Activated CD8-positive, alpha-beta T cell treated with anti-CD3 and anti-CD28 coated beads, Interleukin-2, amount 10 ng/mL, durations not matched to agents 7 days and 5 days (primary cell): ENCODE results near the gene UBE2D1. TPM values are rescaled to one million over a fixed set of nuclear protein-coding genes. Genes with fewer than 3 reads are reported as not detected.
"Not testable (repeated sequence)": the region's sequence is repeated elsewhere in the genome, so short reads cannot be mapped to it uniquely, and the experiment has no call there.

Experiments used
- ATAC-seq: fragments of 150-1000 bp; cut with Tn5 transposase; one replicate; pipeline ENCODE4 v1.10.0; 2021; ENCODE audit warnings: moderate library complexity
- CTCF ChIA-PET: fragments of 350-600 bp; sonication (Branson Sonifier 250); formaldehyde crosslinking; loops from one replicate; lab custom pipeline; 2021; ENCODE audit warnings: antibody characterized with exemption; lab: Charles Lee
- POLR2A ChIA-PET: fragments of 350-600 bp; sonication (Branson Sonifier 250); formaldehyde crosslinking; loops from one replicate; lab custom pipeline; 2021; ENCODE audit warnings: antibody characterized with exemption; lab: Charles Lee
- DNase-seq: peaks from one replicate; pipeline ENCODE4 v3.0.0-alpha.2; 2020
- H3K27ac Mint-ChIP-seq: one replicate; pipeline ENCODE4 v1.8.0; 2021; ENCODE audit warnings: mild to moderate bottlenecking, mixed read lengths
- H3K27me3 Mint-ChIP-seq: one replicate; pipeline ENCODE4 v1.8.0; 2021; ENCODE audit warnings: low read depth, mixed read lengths
- H3K36me3 Mint-ChIP-seq: one replicate; pipeline ENCODE4 v1.8.0; 2021; ENCODE audit warnings: low read depth, mixed read lengths
- H3K4me1 Mint-ChIP-seq: one replicate; pipeline ENCODE4 v1.8.0; 2021; ENCODE audit warnings: low read depth, mixed read lengths
- H3K4me3 Mint-ChIP-seq: one replicate; pipeline ENCODE4 v1.8.0; 2021; ENCODE audit warnings: mild to moderate bottlenecking, mixed read lengths
- H3K9me3 Mint-ChIP-seq: one replicate; pipeline ENCODE4 v1.8.0; 2022; ENCODE audit warnings: mixed read lengths; ENCODE audit not compliant: insufficient read depth
- total RNA-seq, 2 experiments: library from RNA; stranded (reverse); gene quantifications; one replicate each; pipeline ENCODE4 v1.2.3, GENCODE V29; 2021

UBE2D1 gene
- total RNA-seq, 2 experiments from 2014 or later: 12.2 to 12.3 TPM

DNA sequence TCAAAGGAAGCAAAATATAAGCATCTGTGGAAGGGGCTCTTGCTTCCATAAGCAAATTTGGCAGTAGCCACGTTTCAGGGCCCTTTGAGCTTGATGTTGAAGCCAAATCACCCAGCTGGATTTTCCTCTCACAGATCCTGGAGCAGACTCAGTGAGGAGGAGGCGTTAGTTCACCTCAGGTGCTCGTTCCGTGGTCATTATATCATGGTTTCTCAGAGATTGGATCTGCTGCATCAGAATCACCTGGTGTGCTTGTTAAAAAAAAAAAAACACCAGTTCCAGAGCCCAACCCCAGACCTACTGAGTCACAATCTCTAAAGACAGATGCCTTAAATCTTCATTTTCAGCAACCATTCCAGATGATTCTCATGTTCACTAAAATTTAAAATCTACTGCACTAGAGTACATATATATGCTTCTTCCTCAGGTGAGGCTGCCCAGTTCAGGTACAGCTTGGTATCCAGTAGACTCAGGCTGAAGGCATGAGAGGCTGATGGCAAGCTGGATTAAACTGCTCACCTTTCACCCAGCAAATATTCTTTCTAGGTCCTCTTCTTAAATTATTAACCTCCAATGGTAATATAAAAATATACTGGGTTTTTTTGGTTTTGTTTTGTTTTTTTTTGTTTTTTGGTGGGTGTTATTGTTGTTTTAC lies 75.3 kb downstream of the UBE2D1 start:
- no peaks in the 10 kb centered on the region for H3K27me3 Mint-ChIP-seq
- ChIA-PET POLR2A (no interaction called here), CTCF (no interaction called here)
- H3K36me3 Mint-ChIP-seq: no peaks in the 10 kb centered on the region
- no peak for DNase-seq
- H3K4me1 Mint-ChIP-seq: no peaks in the 10 kb centered on the region
- ATAC-seq: no peak
- no peaks in the 10 kb centered on the region for H3K9me3 Mint-ChIP-seq
- no peak overlapping the region for H3K27ac Mint-ChIP-seq
- H3K4me3 Mint-ChIP-seq: no peak overlapping the region

DNA sequence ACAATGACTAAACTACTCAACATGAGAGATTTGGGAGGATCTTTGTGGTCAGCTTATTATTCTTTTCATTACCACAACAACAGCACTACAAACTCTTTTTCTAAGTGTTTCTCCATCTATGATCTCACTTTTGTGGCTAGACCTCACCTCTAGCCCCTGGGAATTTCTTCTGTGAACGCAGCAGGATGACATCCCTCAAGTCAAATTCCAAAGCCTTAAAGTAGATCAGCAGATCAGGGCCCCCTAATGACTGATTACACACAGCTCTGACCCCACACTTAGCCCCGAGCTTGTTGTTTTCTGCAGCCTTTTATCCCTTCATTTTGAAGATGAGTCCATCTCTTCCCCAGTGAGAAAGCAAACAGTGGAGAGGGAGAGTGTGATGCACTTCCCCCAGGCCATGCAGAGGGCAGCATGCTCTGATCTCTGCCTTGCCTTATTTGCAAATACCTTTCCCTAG lies 77.7 kb downstream of the UBE2D1 start:
- H3K27me3 Mint-ChIP-seq: no peaks in the 10 kb centered on the region
- H3K27ac Mint-ChIP-seq: no peak overlapping the region
- no peak for DNase-seq
- no peaks in the 10 kb centered on the region for H3K9me3 Mint-ChIP-seq
- H3K4me3 Mint-ChIP-seq: no peak overlapping the region
- POLR2A ChIA-PET: no interaction called here
- ATAC-seq: no peak
- CTCF ChIA-PET: no interaction called here
- H3K4me1 Mint-ChIP-seq: no peaks in the 10 kb centered on the region
- no peaks in the 10 kb centered on the region for H3K36me3 Mint-ChIP-seq

DNA sequence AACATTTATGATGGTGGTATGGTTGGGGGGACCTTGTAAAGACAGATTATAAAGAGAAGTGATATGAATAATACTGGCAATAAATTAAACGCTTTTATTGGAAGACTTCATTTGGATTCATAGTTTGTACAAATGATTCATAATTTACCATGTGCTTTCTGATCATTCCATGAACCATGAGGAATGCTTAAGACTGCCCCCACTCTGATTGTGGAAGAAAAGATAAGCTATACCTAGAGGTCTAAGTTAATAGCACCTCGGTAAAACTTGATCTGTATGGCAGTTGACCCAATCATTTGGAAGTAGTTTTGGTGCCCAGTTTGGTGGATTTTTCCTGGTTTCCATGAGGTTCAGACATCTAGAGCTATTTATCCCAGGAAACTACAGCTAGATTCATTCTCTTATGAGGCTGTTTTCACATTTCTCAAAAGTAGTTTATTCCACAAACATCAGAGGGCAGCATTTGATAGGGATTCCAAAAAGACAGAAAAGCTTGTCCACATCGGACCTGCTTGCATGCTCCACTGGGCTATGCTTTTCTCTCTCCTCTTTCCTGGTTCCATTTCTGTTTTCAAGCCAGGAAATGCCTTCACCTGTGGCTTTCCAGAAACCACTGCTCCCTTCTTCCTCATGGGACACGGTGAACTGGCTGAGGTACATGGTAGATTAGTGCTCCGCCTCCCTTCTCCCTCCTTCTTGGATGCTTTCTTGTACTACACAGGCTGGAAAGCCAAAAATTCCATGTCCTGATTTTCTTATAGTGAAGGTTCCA lies 79.7 kb downstream of the UBE2D1 start:
- CTCF ChIA-PET: interaction anchor here (0.7 to 1.8 kb wide), 5 partner anchors 10 to 1211 kb away, joined by 3 to 7 read pairs (median 4); no protein-coding TSS in a partner anchor
- peaks cover 4% of the 10 kb centered on the region for H3K27me3 Mint-ChIP-seq

DNA sequence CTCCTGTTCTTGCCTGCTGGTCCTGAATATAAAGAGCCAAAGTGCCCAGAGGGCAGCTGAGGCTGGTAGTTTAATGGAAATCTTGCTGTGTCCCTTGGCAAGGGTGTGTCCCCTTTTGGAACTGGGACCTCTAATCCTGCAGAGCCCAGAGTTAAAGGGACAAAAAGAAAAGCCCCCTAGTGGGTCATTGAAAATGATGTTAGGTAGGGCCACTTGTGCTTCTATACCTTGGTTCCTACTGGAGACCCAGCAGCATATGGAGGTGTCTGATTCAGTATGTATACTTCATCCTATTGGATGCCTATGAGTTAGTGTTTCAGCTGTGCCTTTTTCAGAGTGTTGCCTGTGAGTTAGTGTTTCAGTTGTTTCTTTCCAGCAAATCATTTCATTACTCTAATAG lies 81.0 kb downstream of the UBE2D1 start:
- no peaks in the 10 kb centered on the region for H3K36me3 Mint-ChIP-seq
- no peaks in the 10 kb centered on the region for H3K9me3 Mint-ChIP-seq
- ATAC-seq (no peak), DNase-seq (no peak)
- ChIA-PET CTCF (interaction anchor here (1.8 kb wide), 1 partner anchor 115 kb away, joined by 6 read pairs; no protein-coding TSS in a partner anchor), POLR2A (no interaction called here)
- H3K27me3 Mint-ChIP-seq: peaks cover 9% of the 10 kb centered on the region
- no peak overlapping the region for H3K4me3 Mint-ChIP-seq
- H3K4me1 Mint-ChIP-seq: no peaks in the 10 kb centered on the region
- no peak overlapping the region for H3K27ac Mint-ChIP-seq

More for the DNA sequence above, 79.7 kb downstream of the UBE2D1 start:
- Mint-ChIP-seq H3K4me3 (no peak overlapping the region), H3K27ac (no peak overlapping the region), H3K9me3 (no peaks in the 10 kb centered on the region), H3K36me3 (no peaks in the 10 kb centered on the region), H3K4me1 (no peaks in the 10 kb centered on the region)
- ATAC-seq (no peak), DNase-seq (no peak)
- POLR2A ChIA-PET: no interaction called here

DNA sequence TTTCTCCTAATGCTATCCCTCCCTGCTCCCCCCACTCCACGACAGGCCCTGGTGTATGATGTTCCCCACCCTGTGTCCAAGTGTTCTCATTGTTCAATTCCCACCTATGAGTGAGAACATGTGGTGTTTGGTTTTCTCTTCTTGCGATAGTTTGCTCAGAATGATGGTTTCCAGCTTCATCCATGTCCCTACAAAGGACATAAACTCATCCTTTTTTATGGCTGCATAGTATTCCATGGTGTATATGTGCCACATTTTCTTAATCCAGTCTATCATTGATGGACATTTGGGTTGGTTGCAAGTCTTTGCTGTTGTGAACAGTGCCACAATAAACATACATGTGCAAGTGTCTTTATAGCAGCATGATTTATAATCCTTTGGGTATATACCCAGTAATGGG lies 83.1 kb downstream of the UBE2D1 start:
- H3K27ac Mint-ChIP-seq, POLR2A ChIA-PET, H3K4me1 Mint-ChIP-seq, DNase-seq, H3K4me3 Mint-ChIP-seq, CTCF ChIA-PET, ATAC-seq, H3K36me3 Mint-ChIP-seq, H3K9me3 Mint-ChIP-seq: not testable (repeated sequence)
- H3K27me3 Mint-ChIP-seq: peaks cover 13% of the 10 kb centered on the region

Other genes with a start within 250 kb of the UBE2D1 start
- gene IPMK, start 67.1 kb upstream of the UBE2D1 start, total RNA-seq: 1 to 10 TPM; 5.8 to 6.1 TPM
- 10 to 100 TPM; 40.3 to 40.9 TPM for gene CISD1, start 65.8 kb upstream of the UBE2D1 start, total RNA-seq
- gene TFAM, start 50.4 kb downstream of the UBE2D1 start, total RNA-seq: 10 to 100 TPM; 64.1 to 67.2 TPM
- gene BICC1, start 177.9 kb downstream of the UBE2D1 start, total RNA-seq: not detected